GM19023 (cell line): ENCODE data around the gene AVPR1B.

Experiments used
- ATAC-seq: cut with Tn5 transposase; IDR thresholded peaks from one replicate; pipeline ENCODE4 v1.9.1; 2021; ENCODE audit warnings: mild to moderate bottlenecking, moderate library complexity; ENCODE audit not compliant: unreplicated experiment

AVPR1B gene

GRCh38 chr1:206112600-206113301 lies 4.4 kb downstream of the AVPR1B start:
- ATAC-seq: no peak

DNA sequence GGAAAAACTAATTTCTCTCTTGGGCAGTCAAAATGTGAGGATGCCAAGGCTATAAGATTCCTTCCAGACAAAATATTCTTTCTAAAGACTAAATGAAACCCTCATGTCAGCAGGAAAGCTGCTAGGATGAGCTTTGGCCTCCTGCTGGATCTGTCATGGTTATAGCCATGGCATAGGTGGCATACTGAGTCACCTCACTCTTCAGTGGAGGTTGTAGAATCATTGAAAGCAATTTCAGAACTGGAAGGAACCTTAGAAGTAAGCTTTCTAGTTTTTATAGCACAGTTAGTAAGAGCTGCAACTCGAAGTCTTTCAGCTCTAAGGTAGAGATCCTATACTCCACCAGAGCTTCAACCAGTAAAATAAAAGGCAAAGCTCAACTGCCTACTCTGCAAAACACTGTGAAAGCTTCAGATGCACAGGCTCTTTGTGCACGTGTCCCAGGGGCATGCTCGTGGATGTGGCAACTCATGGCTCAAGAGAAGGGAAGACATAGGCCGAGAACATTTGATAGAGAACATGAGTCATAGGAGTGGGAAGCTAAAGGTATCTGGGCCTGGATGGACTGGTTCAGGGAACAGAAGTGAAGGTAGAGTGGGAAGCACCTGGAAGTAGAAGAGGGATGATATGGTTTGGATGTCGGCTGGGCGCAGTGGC lies 5.8 kb downstream of the AVPR1B start:
- ATAC-seq: no peak

- ATAC-seq: no peak
These were observed 6.4 kb downstream of the AVPR1B start for GRCh38 chr1:206110820-206111219.

DNA sequence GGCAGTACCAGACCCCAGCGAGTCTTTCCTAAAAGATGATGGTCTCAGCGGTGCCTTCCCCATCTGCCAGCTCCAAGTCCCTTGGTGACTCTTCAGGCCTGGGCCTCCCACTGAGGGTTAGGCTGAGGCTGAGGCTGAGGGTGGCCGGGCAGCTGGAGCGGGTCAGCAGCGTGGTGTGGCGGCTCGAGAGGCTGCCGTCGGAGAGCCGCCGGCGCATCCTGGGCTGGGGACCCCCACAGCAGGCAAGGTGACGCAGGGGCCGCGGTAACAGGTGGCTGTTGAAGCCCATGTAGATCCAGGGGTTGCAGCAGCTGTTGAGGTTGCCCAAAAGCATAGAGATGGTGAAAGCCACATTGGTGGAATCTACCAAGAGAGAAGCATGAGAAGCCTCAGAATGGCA lies 7.0 kb downstream of the AVPR1B start:
- no peak for ATAC-seq

- ATAC-seq: no peak
These were observed 7.5 kb downstream of the AVPR1B start for GRCh38 chr1:206109718-206110117.

- no peak for ATAC-seq
These were observed 8.6 kb downstream of the AVPR1B start for GRCh38 chr1:206108635-206109034.

DNA sequence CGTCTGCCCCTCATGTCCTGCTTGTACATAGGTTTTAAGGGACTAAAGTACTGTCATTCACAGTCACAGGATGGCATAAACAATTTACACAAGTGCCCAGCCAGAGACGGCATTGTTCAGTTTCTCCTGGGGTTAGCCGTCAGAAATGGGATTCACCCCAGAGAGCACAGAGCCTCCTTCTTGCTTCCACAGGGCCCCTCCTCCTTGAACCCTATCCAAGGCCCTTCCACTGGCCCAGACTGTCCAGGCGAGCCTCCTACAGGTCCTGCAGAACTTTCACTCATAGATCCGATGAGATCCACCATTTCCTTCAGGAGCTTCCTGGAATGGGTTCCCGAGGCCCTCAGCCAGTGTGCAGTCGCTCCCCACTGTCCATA lies 10.0 kb downstream of the AVPR1B start:
- no peak for ATAC-seq

DNA sequence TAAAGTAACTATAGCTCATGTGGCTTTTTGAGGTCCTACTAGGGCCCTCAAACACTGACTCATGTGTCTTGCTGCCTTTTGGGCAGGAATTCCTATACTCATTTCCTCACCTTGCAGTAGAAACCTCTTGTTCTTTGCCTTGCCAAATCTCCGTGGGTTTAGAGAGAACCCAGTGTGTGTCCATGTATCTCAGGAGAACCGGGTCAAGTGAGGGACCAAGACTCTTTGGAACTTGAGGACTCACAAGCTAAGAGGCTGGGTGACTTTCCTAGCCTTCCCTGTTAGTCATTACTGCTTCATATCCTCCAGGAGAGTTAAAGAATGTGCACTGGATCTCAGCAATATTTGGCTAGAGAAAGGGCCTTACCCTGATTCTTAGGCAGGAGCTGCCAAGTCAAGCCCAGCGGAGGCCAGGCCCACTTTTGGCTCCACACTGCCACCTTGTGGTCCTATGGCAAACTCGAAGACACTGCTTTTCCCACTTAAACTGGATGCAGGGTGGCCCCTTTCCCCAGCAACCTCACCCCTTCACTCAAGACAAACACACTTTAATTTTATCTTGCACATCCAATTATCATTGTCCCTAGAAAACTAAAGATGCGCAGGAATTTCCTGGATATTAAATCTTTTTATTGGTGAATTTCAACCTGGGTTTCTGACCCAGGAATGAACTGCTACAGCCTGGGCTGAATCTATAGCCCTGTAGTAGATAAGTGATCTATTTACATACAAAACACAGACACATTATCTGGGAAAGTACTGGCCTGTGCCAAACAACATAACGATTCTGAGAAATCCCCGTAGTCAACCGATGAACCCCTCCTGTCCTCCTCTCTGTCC lies 10.6 kb downstream of the AVPR1B start:
- no peak for ATAC-seq

- ATAC-seq: no peak
These were observed 11.7 kb downstream of the AVPR1B start for GRCh38 chr1:206105464-206105995.

GRCh38 chr1:206103979-206104378 lies 13.2 kb downstream of the AVPR1B start:
- ATAC-seq: no peak

DNA sequence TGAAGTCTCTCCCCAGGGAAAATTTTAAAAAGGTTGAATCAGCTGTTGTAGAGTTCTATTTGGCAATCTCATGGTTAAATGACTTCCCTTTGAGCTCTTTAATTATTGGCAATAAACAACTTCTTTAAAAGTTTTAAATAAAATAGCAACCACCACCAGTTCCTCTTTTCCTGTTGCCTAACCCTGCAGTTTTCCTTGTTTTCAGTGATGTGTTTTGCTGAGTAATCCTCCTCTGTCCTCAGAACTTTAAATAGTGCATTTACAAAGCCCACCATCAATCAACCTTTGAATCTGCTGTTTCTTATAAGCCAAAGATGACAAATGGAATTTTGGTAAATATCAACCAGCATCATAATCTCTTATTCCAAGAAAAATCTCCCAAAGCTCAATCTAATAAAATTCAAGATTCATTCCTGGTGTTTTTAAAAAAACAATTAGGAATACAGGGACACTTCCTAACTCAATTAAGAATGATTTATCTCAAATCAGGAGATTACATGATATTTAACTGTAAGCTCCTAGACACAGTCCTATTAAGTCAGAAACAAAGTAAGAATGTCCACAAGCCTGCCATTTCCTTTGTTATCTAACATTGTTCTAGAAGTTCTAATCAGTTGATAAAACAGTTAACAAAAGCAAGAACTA lies 14.8 kb downstream of the AVPR1B start:
- no peak for ATAC-seq

- no peak for ATAC-seq
These were observed 15.7 kb downstream of the AVPR1B start for GRCh38 chr1:206101351-206102045.

- no peak for ATAC-seq
These were observed 16.9 kb downstream of the AVPR1B start for GRCh38 chr1:206100226-206100815.

GRCh38 chr1:206098242-206098919 lies 18.8 kb downstream of the AVPR1B start:
- ATAC-seq: no peak

GRCh38 chr1:206097381-206097780 lies 19.8 kb downstream of the AVPR1B start:
- ATAC-seq: no peak

- ATAC-seq: no peak
These were observed 23.2 kb downstream of the AVPR1B start for GRCh38 chr1:206094024-206094423.

GRCh38 chr1:206089341-206089740 lies 27.8 kb downstream of the AVPR1B start:
- ATAC-seq: no peak

- no peak for ATAC-seq
These were observed 30.1 kb downstream of the AVPR1B start for GRCh38 chr1:206087091-206087490.

DNA sequence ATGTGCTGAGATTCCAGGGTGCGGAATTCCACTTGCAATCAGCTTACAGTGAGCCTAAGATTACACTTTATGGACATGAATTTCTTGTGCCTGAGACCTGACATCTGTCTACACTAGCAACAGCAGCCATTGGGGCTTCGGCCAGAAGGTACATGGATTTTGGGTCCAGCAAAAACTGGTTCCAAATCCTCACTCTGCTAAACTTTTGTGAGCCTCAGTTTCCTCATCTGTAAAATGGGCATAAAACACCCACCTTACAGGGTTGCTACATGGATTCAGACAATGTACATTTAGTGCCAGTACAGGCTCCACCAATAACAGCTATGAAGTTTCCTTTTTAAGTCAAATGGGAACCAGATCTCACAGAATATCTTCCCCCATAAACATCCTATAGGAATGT lies 33.4 kb downstream of the AVPR1B start:
- no peak for ATAC-seq
